K562 (cell line): ENCODE data around the gene EME1. TPM values are rescaled to one million over a fixed set of nuclear protein-coding genes. Genes with fewer than 3 reads are reported as not detected.

ENCODE experiments used
- ATF7 ChIP-seq: fragments of 450-650 bp; IDR thresholded peaks from 2 replicates; pipeline ENCODE4 v1.7.1; 2014; ENCODE audit warnings: mild to moderate bottlenecking, moderate library complexity
- CSDE1 ChIP-seq, 2 experiments: fragments of 450-650 bp; IDR thresholded peaks; 2 replicates each; pipeline ENCODE4 v1.6.1; 2016; ENCODE audit warnings: mild to moderate bottlenecking in 1 of 2
- DMBX1 ChIP-seq: fragments of 250-450 bp; sonication (Bioruptor Pico); IDR thresholded peaks from 2 replicates; pipeline ENCODE4 v1.8.0; 2022; ENCODE audit warnings: inconsistent platforms, mild to moderate bottlenecking, moderate library complexity, borderline replicate concordance
- ELK3 ChIP-seq: fragments of 450-650 bp; formaldehyde crosslinking; IDR thresholded peaks from 2 replicates; pipeline ENCODE4 v1.4.0; 2020; ENCODE audit warnings: mild to moderate bottlenecking
- HSF4 ChIP-seq: fragments of 250-450 bp; sonication (Bioruptor Pico); IDR thresholded peaks from 2 replicates; pipeline ENCODE4 v2.1.2; 2022; ENCODE audit warnings: mild to moderate bottlenecking, moderate library complexity, borderline replicate concordance
- KDM4B ChIP-seq, 2 experiments: fragments of 450-650 bp in 1 of 2; sonication (generic) in 1 of 2; IDR thresholded peaks; 2 replicates each; pipeline ENCODE4 v1.6.1; 2016 to 2017; ENCODE audit warnings: borderline replicate concordance in 2 of 2, antibody characterized with exemption in 1 of 2, low read depth in 1 of 2, mild to moderate bottlenecking in 1 of 2
- KDM5B ChIP-seq: fragments of 200-600 bp; sonication (generic); IDR thresholded peaks from 2 replicates; pipeline ENCODE4 v1.6.1; 2012; ENCODE audit warnings: low read depth, mild to moderate bottlenecking, moderate library complexity, low read length, control low read depth, inconsistent platforms; ENCODE audit not compliant: insufficient replicate concordance
- NCOR1 ChIP-seq: fragments of 450-650 bp; IDR thresholded peaks from 2 replicates; pipeline ENCODE4 v1.6.1; 2016; ENCODE audit warnings: mild to moderate bottlenecking, moderate library complexity
- RBBP5 ChIP-seq: fragments of 200-600 bp; sonication (generic); IDR thresholded peaks from 2 replicates; pipeline ENCODE4 v1.6.1; 2012; ENCODE audit warnings: borderline replicate concordance, mild to moderate bottlenecking, low read length, control low read depth, inconsistent platforms; ENCODE audit not compliant: insufficient read depth, poor library complexity, severe bottlenecking
- polyA plus RNA-seq, 8 experiments: library from polyadenylated mRNA; depleted of rRNA in 4 of 8; stranded (reverse) in 5 of 8; unstranded in 3 of 8; fragments of >200 nt; fragmentation: Nextera tagmentation in 2 of 8; fragmentation: Illumina TruSeq in 1 of 8; extraction: Ambion mirVana in 2 of 8; extraction: Trizol in 1 of 8; gene quantifications; 2 replicates each; pipeline versions ENCODE4 v1.2.1 to v1.2.3, GENCODE V29; 2011 to 2014; ENCODE audit warnings: inconsistent platforms in 1 of 8, missing spikeins in 1 of 8
- total RNA-seq, 7 experiments: library from RNA; depleted of rRNA in 6 of 7; stranded (reverse); fragments of >200 nt in 6 of 7; fragmentation: Illumina TruSeq in 2 of 7; extraction: Trizol in 2 of 7; gene quantifications; 2 replicates each; pipeline versions ENCODE4 v1.2.1 to v1.2.3, GENCODE V29; 2011 to 2021; ENCODE audit warnings: low replicate concordance in 1 of 7
- TF ChIP-seq, protein P1 (sequence below): sonication (generic); formaldehyde crosslinking; IDR thresholded peaks from 2 replicates; pipeline ENCODE4 v1.9.0; 2022; ENCODE audit warnings: mild to moderate bottlenecking, missing genetic modification reagents
- TF ChIP-seq, protein P2 (sequence below): sonication (generic); formaldehyde crosslinking; IDR thresholded peaks from 2 replicates; pipeline ENCODE4 v1.8.0; 2023; ENCODE audit warnings: mild to moderate bottlenecking, missing genetic modification reagents

The EME1 gene
- total and polyA plus RNA-seq, 9 of the 15 experiments (the other 6 are each of a cell fraction or from before 2014, with no cell fraction given) = 14.6 to 44.1 (median 24.0) TPM

DNA sequence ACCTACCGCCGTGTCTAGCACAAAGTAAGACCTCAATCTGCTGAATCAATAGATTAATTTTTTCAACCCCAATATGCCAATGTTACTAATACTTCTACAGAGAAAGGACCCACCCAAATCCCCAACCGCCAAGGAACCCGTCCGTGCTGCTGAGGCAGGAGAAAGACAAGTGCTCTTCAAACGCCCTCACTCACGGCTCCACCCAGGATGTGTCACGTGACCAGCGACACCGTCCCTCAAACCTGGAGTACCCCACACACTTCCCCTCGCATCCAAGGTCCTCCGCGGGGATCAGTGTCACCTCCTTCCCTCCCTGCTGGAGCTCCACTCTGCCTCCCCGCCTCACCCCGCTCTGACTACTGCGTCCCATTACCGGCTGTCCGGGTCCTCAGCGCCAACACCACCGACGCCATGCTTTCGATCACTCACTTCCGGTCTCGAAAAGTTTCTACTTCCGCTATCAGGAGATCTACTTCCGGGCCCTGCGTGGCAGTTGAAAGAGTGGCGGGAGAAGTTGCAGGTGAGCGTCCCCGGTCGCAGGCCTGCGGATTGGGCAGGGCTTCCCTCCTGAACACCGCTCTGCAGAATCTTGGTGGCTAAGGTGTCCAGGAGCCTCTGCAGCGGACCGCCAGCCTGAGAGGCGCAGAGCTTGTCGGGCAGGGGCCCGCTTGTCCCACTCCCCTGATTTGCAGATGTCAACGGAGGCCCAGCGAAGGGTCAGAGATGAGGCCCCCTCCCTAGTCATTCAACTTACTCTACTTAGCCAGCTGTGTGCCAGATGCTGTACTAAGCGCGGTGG is at the start of gene EME1, which contains the start of gene MRPL27 (continued):
- TF ChIP-seq HSF4 (CRISPR knock-in tag) = no peak
- peak; percentile 87 for TF ChIP-seq KDM5B
- TF ChIP-seq CSDE1 (IDR thresholded peaks at IDR 0.05) = no peak; a peak in 1 of 4 replicates
- peak; percentile 97 for TF ChIP-seq RBBP5
- no peak; the same call in 1 of the 2 replicates for TF ChIP-seq DMBX1 (CRISPR knock-in tag)
- TF ChIP-seq ELK3 (CRISPR knock-in tag) = no peak
- TF ChIP-seq, protein P1, sequence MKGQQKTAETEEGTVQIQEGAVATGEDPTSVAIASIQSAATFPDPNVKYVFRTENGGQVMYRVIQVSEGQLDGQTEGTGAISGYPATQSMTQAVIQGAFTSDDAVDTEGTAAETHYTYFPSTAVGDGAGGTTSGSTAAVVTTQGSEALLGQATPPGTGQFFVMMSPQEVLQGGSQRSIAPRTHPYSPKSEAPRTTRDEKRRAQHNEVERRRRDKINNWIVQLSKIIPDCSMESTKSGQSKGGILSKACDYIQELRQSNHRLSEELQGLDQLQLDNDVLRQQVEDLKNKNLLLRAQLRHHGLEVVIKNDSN (CRISPR knock-in tag) = peak; percentile 97
- TF ChIP-seq, protein P2, sequence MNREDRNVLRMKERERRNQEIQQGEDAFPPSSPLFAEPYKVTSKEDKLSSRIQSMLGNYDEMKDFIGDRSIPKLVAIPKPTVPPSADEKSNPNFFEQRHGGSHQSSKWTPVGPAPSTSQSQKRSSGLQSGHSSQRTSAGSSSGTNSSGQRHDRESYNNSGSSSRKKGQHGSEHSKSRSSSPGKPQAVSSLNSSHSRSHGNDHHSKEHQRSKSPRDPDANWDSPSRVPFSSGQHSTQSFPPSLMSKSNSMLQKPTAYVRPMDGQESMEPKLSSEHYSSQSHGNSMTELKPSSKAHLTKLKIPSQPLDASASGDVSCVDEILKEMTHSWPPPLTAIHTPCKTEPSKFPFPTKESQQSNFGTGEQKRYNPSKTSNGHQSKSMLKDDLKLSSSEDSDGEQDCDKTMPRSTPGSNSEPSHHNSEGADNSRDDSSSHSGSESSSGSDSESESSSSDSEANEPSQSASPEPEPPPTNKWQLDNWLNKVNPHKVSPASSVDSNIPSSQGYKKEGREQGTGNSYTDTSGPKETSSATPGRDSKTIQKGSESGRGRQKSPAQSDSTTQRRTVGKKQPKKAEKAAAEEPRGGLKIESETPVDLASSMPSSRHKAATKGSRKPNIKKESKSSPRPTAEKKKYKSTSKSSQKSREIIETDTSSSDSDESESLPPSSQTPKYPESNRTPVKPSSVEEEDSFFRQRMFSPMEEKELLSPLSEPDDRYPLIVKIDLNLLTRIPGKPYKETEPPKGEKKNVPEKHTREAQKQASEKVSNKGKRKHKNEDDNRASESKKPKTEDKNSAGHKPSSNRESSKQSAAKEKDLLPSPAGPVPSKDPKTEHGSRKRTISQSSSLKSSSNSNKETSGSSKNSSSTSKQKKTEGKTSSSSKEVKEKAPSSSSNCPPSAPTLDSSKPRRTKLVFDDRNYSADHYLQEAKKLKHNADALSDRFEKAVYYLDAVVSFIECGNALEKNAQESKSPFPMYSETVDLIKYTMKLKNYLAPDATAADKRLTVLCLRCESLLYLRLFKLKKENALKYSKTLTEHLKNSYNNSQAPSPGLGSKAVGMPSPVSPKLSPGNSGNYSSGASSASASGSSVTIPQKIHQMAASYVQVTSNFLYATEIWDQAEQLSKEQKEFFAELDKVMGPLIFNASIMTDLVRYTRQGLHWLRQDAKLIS = peak; percentile 30
- peak in 1 of 2 experiments; percentile 93; a peak in 2 of 4 replicates for TF ChIP-seq KDM4B (IDR thresholded peaks at IDR 0.05; ENCODE audit: borderline replicate concordance in 2 of 2, low read depth in 1 of 2)
- peak; percentile 86 for TF ChIP-seq ATF7
- TF ChIP-seq NCOR1 = peak; percentile 29; the same call in 1 of the 2 replicates
